CD4-positive, alpha-beta T cell treated with Interleukin-4 for 4 hours (primary cell): ENCODE data around the gene NKX1-1.

Source experiments
- DNase-seq: peaks from one replicate; pipeline ENCODE4 v3.0.0-alpha.2; 2020

The NKX1-1 gene

GRCh38 chr4:1416051-1416947 lies 10.1 kb upstream of the NKX1-1 start:
- no peak for DNase-seq

DNA sequence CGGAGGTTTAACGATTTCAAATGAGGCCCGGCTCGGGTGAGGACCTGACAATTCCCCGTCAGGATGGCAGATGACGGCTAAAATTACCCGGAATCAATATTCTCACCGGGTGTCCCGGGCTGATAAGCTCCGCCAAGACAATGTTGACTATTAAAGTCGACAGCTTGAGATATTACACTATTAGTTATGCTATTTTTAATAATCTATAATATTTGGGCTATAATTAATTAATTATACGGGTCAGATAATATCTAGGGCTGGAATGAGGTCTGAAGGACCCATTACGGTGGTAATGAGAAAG lies 9.4 kb upstream of the NKX1-1 start:
- DNase-seq, result no peak

DNA sequence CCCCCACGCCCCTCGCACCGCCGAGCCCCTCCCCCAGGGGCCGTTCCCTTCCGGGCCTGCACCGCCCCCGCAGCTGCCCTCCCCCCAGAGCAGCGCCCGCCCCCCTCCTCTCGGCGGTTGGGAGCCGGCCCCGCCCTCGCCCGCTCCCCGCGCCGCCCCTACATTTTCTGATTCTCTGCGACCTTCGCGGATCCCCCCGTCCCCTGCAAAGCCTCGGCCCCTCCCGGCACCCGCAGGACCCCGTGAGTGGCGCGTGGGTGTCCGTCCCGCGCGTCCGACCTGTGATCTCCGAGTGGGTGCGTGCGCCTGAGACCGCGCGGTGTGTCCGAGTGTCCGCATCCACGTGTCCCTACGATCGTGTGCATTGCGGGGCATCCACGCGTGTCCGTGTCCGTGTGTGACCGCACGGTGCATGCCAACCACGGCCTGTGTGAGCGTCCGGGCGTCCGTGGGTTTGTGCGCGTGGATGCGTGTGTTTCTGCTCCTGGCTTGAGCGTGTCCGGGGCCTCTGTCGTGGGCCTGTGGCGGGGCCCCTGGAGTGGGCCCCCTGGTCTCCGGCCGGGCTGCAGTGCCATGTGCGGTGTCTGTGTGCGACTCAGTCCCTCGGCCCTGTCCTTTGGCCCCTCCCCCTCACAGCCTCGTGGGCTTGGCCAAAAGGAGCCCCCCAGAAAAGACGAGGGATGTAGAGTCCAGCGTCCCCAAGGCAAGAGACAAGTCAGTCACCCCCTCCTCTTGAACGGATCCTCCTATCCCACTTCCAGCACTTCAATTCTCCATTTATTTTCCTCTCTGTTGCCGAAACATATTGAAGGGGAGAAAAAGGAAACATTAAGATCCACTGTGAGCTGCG lies 8.8 kb upstream of the NKX1-1 start:
- no peak for DNase-seq

GRCh38 chr4:1413687-1414479 lies 7.6 kb upstream of the NKX1-1 start:
- no peak for DNase-seq

DNA sequence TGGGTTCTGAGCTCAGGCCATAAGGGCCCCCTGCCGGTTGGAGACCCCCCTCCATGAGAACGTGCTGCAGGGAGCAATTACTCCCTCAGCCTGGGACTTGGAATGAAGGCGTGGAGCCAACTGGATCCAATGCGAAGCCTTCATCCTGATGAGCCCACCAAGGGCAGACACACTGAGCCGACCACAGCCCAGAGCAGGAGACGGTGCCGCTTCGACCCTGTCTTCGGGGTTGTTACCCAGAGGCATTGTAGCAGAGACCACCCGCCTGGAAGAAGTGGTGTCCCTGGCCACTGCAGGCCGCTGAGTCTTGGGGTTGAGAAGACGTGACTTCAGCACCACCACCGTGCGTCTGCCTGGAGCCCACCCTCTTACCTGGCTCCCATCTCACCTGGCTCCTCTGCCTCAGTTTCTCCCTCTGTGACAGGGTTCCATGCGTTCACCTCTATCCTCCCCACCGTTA lies 7.0 kb upstream of the NKX1-1 start:
- DNase-seq, result no peak

DNA sequence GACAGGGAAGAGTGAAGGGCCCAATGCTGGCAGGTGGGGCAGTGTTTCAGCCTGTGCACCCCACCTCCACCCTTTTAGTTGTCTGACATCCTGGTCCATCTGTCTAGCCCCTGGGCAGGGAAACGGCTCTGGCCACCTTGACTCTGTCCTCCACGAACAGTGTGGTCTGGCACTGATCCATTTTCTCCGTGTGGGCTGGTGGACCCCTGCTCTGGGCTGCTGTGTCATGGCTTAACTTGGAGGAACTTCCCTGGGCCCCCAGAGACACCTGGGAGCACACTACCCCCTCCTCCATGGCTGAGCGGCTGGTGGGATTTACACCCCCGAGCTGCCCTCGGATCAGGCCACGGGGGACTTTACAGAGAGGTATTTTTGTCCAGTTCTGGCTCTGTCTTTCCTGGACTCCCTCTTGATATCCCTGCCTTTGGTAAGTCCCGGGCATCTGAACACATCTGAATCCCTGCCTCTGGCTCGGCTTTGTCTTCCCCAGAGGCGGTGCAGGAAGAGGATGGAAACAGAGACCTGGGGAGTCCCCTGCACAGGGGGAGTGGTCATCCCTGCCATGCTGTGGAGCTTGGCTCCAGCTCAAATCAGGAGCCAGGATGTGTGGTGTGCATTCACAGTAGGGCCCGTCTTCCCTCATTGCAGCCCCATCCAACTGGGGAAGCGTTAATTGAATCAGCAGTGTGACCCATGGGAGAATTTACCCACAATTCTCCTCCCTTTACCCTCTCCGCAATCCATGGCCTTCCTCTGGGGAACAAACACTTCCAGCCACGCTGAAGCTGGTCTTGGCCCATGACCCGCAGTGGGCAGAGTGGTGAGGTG lies 6.3 kb upstream of the NKX1-1 start:
- no peak for DNase-seq

DNA sequence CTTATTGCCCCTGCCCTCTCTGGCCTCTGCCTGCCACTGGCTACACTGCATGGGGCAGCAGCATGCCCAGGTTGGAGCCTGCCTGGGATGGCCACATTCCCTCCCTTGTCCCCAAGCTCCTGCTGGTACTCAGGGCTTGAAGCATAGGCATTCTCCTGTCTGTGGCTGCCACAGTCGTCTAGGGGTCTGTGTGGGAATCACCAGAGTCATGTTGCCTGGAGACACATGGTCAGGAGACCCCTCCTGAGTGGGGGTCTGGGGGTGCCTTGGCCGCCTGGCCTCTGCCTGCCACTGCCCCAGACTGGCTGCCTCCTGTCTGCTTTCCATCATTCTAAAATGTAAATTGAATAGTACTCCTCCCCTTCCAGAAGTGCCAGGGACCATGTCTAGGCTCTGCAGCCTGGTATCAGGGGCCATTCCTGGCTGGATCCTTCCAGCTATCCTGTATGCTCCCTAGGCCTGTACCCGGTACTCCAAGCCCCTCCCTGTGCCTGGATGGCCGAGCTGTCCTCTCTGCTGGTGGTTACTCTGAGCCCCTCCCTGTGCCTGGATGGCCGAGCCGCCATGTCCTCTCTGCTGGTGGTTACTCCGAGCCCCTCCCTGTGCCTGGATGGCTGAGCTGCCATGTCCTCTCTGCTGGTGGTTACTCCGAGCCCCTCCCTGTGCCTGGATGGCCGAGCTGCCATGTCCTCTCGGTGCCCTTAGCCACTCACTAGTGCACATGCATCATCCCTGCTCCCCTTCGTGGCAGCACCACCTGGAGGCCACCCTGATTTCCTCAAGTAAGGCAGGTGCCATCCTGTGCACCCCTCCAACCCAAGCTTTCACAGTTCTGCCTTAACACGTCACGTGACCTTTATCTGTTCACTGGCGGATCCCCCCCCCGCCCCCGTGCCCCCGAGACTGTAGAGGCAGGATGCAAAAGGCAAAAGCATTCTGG lies 5.5 kb upstream of the NKX1-1 start:
- DNase-seq, result no peak

DNA sequence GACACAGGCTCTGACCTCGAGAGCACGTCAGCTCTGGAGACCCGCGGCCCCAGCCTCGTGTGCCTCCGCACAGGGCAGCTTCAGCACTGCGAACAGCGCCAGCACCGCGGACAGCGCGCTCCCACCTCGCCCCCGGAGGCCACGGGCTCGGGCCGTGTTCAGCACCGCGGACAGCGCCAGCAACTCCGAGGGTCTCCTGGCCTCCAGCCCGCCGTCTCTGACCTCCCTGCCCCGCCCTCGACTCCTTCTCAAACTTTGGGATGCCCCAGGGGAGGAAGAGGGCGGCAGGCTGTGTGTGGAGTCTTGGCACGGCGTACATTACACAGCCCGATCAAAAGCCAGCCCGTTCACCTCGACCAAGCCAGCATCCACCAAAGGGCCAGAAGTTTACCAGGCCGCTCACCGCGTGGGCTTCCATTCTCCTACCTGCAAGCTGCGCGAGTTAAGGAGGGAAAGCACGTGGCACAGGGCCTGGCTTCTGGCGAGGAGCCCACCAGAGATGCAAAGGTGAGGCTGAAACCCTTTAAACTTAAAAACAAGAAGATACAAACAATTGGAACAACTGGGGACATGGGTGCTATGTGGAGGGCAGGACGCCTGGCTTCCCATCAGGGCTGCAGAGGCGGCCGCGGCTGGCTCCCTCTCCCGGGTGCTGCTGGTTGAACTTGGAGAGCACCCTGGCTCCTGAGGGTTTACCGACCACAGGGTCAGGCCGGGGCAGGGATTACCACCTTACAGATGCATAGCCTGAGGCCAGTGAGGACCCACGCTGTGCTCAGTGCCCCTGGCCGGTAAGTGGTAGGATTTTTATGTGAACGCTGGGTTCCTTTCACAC lies 4.5 kb upstream of the NKX1-1 start:
- DNase-seq, result peak; percentile 11

GRCh38 chr4:1409491-1410425 lies 3.5 kb upstream of the NKX1-1 start:
- DNase-seq, result no peak

DNA sequence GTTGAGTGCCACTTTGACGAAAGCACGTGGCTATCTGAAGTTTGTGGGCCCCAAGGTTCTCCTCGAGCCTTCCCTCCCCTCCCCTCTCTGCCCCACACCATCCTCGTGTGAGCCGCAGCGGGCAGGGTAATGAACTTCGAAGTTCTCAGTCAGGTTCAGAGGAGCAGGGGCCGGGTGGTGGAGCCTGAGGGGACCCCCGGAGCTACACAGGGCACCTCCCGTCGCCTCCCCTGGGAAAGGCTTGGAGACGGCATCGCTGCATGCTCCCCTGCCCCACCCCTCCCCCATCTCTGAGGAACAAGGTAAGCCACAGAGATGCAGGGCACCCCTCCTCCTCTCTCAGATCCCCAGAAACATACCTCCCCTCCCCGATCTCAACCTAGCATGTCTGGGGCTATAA lies 2.8 kb upstream of the NKX1-1 start:
- DNase-seq, result no peak

DNA sequence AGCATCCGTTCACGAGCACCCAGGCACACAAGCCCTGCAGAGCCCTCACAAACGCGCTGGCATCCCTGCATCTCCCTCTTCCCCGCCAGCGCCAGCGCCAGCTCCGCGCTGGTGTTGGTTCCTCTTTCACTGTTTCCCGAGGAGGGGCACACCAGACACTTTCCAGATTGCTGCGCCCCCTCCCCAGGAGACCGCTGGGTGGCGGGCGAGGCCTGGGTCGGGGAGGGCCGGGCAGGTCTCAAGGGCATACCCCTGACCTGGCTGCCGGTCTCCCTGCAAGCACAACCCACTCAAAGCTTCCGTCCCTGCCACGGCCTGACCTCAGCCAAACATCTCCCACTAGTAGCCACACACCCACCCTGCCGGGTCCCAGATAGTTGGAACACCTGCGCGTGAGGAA lies 2.2 kb upstream of the NKX1-1 start:
- DNase-seq, result no peak

GRCh38 chr4:1407657-1408333 lies 1.6 kb upstream of the NKX1-1 start:
- no peak for DNase-seq

GRCh38 chr4:1406981-1407656 lies 877 bp upstream of the NKX1-1 start:
- no peak for DNase-seq

GRCh38 chr4:1405636-1406393 lies 427 bp downstream of the NKX1-1 start:
- DNase-seq, result no peak

- DNase-seq, result no peak
These were observed 997 bp downstream of the NKX1-1 start for GRCh38 chr4:1405254-1405635.

DNA sequence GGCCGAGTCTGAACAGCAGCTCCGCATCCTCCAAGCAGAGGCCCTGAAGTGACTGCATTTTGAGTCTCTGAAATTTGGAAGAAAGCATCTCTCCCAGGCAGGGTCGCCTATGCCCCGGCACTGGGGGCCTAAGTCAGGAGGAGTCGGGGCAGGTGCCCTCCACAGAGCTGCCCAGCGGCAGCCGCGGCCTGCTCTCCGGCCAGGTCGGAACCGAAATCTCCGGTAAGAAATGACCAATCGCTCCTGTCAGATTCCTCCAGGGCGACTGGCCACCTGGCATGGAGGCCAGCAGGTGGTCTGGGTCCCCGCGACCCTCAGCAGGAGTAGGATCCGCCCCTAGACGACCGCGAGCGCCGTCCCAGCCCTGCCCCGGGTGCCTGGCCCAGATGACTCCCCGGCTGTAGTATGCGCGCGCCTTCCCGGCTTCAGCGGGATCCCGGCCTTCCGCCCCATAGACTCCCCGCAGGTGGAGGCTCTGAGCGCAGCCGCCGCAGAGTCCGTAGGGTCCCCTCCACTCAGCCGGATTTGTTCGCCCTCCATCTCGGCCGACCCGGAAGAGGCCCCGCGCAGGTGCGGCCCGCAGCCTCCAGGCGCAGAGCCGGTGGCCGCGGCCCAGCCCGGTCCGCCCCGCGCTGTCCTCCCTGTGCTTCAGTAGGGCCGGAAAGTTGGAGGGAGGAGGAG lies 1.5 kb downstream of the NKX1-1 start:
- no peak for DNase-seq
